GM18508 (cell line): ENCODE data around the gene SF3B6.
A peak's percentile ranks its signal among the peaks of the same experiment; 100 is the strongest.
"Not testable (repeated sequence)": the region's sequence is repeated elsewhere in the genome, so short reads cannot be mapped to it uniquely, and the experiment has no call there.

Experiments
- ATAC-seq: cut with Tn5 transposase; IDR thresholded peaks from one replicate; pipeline ENCODE4 v1.9.1; 2021; ENCODE audit warnings: moderate number of reproducible peaks; ENCODE audit not compliant: insufficient read depth, unreplicated experiment

SF3B6 gene

GRCh38 chr2:24054366-24055010 lies 21.6 kb downstream of the SF3B6 start:
- ATAC-seq = no peak

DNA sequence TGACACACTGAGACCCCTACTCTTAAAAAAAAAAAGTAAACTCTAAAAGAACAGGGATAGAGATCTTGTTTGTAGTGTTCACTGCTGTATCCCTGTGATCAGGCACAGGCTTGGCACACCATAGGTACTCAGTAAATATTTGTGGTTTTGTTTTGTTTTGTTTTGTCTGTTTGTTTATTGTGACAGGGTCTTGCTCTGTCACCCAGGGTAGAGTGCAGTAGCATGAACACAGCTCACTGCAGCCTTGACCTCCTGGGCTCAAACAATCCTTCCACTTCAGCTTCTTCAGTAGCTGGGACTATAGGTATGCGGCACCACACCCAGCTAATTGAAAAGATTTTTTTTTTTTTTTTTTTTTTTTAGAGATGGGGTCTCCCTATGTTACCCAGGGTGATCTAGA lies 23.2 kb downstream of the SF3B6 start:
- ATAC-seq = no peak

DNA sequence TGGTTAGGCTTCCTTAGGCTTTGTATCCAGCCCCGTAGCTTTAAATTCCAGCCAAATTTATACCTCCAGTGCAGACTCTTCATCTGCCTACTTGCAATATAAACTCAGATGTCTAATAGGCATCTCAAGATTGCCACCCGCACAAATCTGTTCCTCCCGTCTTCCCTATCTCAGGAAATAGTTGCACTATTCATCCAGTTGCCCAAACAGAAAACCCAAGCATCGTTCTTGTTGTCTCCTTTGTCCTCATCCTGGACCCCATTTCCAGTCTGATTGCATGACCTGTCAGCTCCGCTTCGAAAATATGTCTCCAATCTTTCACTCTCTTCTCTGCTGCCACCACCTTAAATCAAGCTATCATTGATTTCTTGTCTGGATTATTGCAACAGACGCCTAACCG lies 24.3 kb downstream of the SF3B6 start:
- ATAC-seq = no peak

- ATAC-seq = no peak
Measured at GRCh38 chr2:24050041-24050979, 25.8 kb downstream of the SF3B6 start.

- no peak for ATAC-seq
Measured at GRCh38 chr2:24049485-24050021, 26.6 kb downstream of the SF3B6 start, which contains the start of gene FKBP1B. Gene FKBP1B, plus strand, starts transcription at chr2:24049741. Its CDS starts 109 bp downstream, at chr2:24049850.

DNA sequence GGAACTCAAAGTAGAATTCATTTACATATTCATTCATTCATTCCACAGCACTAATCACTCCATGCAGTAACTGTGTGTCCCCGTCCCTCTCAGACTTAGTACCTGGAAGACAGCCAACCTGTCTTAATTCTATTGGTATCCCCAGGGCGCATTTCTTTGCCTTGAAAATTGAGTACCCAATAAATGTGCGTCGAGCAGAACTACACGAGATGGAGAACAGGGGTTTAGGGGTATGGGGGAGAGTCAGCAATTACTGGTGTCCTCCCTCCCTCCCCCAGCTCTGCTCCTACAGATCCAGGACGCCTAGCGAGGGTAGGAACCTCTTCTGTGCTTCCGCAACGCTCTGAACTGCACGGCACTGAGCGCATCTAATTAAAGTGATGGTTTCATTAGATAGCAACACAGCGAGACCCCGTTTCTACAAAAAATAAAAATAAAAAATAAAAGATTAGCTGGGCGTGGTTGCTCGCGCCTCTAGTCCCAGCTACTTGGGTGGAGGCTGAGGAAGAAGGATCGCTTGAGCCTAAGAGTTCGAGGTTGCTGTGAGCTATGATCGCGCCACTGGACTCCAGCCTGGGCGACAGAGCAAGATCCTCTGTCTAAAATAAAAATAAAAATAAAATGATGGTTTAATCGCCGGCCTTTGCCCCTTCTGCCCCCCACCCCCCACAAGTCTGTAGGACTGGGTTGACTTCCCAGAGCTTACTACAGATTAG lies 27.2 kb downstream of the SF3B6 start:
- ATAC-seq = no peak

- no peak for ATAC-seq
Measured at GRCh38 chr2:24047703-24048033, 28.5 kb downstream of the SF3B6 start.

GRCh38 chr2:24046930-24047702 lies 29.0 kb downstream of the SF3B6 start, which contains the start of gene WDCP:
Gene WDCP, minus strand, starts transcription at chr2:24047391. Its CDS starts 7,897 bp downstream, at chr2:24039494.
- ATAC-seq = peak; percentile 99

DNA sequence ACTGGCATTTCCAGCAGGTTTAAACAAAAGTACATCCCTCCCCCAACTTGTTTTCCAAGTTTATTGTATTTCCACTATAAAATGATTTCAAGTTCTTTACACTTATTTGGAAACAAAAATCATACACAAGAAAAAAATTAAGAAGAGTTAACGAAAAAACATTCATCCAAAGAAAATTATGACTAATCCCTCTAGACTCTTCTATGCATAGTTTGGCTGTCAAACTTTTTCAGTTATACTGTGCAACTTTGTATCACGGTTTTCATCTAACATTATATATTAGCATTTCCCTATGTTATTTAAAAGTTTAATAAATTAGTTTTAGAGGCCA lies 29.6 kb downstream of the SF3B6 start:
- ATAC-seq = no peak

- no peak for ATAC-seq
Measured at GRCh38 chr2:24045511-24046508, 30.3 kb downstream of the SF3B6 start.

DNA sequence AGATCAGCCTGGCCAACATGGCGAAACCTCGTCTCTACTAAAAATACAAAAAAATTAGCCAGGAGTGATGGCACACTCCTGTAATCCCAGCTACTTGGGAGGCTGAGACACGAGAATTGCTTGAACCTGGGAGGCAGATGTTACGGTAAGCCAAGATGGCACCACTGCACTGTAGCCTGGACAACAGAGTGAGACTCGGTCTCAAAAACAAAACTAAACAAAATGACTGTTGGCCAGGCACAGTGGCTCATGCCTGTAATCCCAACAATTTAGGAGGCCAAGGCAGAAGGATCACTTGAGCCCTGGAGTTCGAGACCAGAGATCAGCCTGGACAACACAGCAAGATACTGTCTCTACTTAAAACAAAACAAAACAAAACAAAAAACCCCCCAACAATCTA lies 33.0 kb downstream of the SF3B6 start:
- ATAC-seq = not testable (repeated sequence)

DNA sequence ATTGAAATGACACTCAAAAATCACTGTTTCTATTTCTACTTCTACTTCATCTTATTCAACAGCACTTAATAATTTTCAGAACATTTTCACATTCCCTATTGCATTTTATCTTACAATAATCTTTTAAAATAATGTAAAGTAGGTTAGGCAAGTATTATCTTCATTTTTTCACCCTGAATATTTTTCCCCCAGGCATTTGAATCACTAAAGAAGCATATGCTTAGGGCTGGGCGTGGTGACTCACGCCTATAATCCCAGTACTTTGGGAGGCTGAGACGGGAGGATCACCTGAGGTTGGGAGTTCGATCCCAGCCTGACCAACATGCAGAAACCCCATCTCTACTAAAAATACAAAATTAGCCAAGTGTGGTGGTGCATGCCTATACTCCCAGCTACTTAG lies 35.6 kb downstream of the SF3B6 start:
- ATAC-seq = no peak

GRCh38 chr2:24038786-24039499 lies 37.2 kb downstream of the SF3B6 start:
- ATAC-seq = no peak

DNA sequence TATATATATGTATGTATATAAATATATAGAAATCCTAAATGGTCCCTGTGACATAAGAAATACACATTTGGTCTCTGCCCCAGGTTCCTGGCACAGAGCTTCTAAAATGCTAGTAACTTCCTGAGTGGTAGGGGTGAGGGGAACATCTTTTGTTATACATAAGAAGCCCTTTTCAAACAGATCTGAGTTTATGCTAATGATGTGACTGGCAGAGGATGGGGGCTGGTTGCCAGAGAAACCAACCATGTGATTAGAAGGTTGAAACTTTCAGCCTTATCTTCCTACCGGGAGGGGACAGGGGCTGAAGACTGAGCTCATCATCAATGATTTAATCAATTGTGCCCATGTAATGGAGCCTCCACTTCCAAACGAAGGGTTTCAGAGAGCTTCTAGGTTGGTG lies 49.9 kb downstream of the SF3B6 start:
- ATAC-seq = no peak

- ATAC-seq = no peak
Measured at GRCh38 chr2:24024996-24025663, 51.0 kb downstream of the SF3B6 start.

DNA sequence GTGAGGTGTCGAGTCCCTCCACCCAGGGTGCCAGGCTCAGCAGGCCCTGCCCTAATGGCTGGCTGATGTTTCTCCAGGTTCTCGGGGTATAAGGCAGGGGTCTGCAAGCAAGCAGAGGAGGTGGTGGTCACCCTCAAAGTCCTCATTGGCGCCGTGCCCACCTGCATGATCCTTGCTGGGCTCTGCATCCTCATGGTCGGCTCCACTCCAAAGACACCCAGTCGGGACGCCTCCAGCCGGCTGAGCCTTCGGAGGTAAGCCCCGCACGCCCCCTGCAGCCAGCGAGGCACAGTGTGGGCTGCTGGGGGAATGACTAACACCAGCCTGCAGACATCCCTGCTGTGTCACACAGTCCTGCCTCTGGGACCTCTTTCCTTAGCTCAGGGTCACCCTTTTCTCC lies 52.1 kb downstream of the SF3B6 start:
- ATAC-seq = no peak

DNA sequence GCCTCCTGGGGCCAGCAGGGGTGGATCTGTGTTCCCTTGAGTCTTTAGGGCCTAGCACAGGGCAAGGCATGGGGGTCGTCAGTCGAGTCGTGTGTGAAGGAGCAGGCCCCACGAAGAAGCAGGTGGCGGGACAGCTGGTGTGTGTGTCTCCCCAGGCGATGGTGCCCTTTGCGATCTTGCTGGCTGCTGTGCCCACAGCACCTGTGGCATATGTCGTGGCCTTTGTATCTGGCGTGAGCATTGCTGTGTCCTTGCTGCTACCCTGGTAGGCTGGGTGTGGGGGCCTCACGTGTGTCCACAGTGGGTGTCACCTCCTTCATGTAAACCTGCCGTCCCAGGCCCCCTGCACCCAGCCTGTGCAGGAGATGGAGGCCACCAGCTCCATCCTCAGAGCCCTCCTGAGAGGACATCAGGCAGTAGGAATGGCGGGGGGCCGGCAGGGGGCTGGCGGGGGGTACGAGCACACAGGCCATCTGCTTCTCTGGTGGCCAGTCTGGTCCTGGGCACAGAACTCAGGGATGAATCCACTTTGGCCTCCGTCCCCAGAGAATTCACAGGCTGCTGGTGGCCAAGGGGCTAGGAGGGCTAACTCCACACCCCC lies 53.1 kb downstream of the SF3B6 start:
- no peak for ATAC-seq
